ENCODE measurements around the gene ICAM1.

ICAM1 gene

GRCh38 chr19:10321417-10321797 lies 50.5 kb downstream of the ICAM1 start:
- no peak for DNase-seq (ENCODE audit: low read depth in 2 of 2)

- no peak for DNase-seq (ENCODE audit: low read depth in 2 of 2)
Measured at GRCh38 chr19:10321874-10322835, 51.2 kb downstream of the ICAM1 start.

- DNase-seq (ENCODE audit: low read depth in 2 of 2), result no peak
Measured at GRCh38 chr19:10325732-10326131, 54.8 kb downstream of the ICAM1 start.

- no peak for DNase-seq (ENCODE audit: low read depth in 2 of 2)
Measured at GRCh38 chr19:10327793-10328192, 56.9 kb downstream of the ICAM1 start.

GRCh38 chr19:10328558-10329429 lies 57.9 kb downstream of the ICAM1 start:
- no peak for DNase-seq (ENCODE audit: low read depth in 2 of 2)

GRCh38 chr19:10329555-10329954 lies 58.6 kb downstream of the ICAM1 start:
- no peak for DNase-seq (ENCODE audit: low read depth in 2 of 2)

- DNase-seq (ENCODE audit: low read depth in 2 of 2), result no peak
Measured at GRCh38 chr19:10332158-10332964, 61.4 kb downstream of the ICAM1 start.

- DNase-seq (ENCODE audit: low read depth in 2 of 2), result peak; percentile 98 to 99
Measured at GRCh38 chr19:10332965-10333757, 62.2 kb downstream of the ICAM1 start, which contains the start of gene RAVER1. Gene RAVER1, minus strand, starts transcription at chr19:10333529. Its CDS starts 22 bp downstream, at chr19:10333507.

GRCh38 chr19:10333758-10334587 lies 63.1 kb downstream of the ICAM1 start:
- no peak for DNase-seq (ENCODE audit: low read depth in 2 of 2)

- peak; percentile 46 to 73 for DNase-seq (ENCODE audit: low read depth in 2 of 2)
Measured at GRCh38 chr19:10334588-10335351, 63.9 kb downstream of the ICAM1 start.

GRCh38 chr19:10335352-10335985 lies 64.5 kb downstream of the ICAM1 start:
- no peak for DNase-seq (ENCODE audit: low read depth in 2 of 2)

Data from stimulated activated CD4-positive, alpha-beta T cell treated with anti-CD3 and anti-CD28 coated beads, Interleukin-4, amount 100 ng/mL, for 48 hours (primary cell).